Activated naive CD4-positive, alpha-beta T cell treated with anti-CD3 and anti-CD28 coated beads, Interleukin-2, amount 50 U/mL, for 72 hours (primary cell): ENCODE measurements around the gene ST7. TPM values are rescaled to one million over a fixed set of nuclear protein-coding genes. Genes with fewer than 3 reads are reported as not detected.
"Not testable (repeated sequence)": the region's sequence is repeated elsewhere in the genome, so short reads cannot be mapped to it uniquely, and the experiment has no call there.

ENCODE experiments used
- ATAC-seq, 2 donors: fragments of 150-1000 bp; cut with Tn5 transposase; 2 replicates each; pipeline ENCODE4 v1.10.0; 2021; ENCODE audit warnings: mild to moderate bottlenecking in 2 of 2, moderate library complexity in 2 of 2
- DNase-seq, 2 donors: peaks; one replicate each; pipeline ENCODE4 v3.0.0; 2021 to 2022; ENCODE audit warnings: low spot score in 2 of 2
- H3K27ac Mint-ChIP-seq, 2 donors: one replicate each; pipeline ENCODE4 v1.8.0; 2022; ENCODE audit warnings: mild to moderate bottlenecking in 2 of 2, mixed read lengths in 2 of 2
- H3K36me3 Mint-ChIP-seq, 2 donors: one replicate each; pipeline ENCODE4 v1.8.0; 2022; ENCODE audit warnings: mixed read lengths in 2 of 2
- H3K9me3 Mint-ChIP-seq, 2 donors: one replicate each; pipeline ENCODE4 v1.8.0; 2022; ENCODE audit warnings: mixed read lengths in 2 of 2
- total RNA-seq, 2 donors: library from RNA; stranded (reverse); gene quantifications; one replicate each; pipeline ENCODE4 v1.2.3, GENCODE V29; 2022

The ST7 gene
- total RNA-seq, 2 donors from 2014 or later, result 4.0 to 5.8 TPM

DNA sequence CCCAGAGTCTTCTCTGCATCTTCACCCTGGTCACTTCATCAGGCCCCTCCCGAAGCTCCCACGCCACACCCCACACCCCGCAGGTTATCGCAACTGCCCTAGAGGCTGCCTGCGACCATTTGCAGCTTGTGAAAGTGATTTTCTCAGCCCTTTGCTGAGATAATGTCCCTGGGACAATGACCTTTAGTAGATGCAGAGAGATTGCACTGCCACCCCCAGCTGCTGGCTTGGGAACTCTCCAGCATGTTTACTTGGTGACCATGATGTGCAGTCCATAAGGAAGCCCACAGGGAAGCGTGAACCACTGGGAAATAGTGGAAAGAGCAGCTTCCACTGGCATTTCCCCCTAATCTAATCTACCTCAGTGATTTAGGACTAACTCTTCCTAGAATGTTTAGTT, 272.2 kb downstream of the ST7 start:
- no peak overlapping the region for H3K27ac Mint-ChIP-seq
- DNase-seq, result no peak
- H3K9me3 Mint-ChIP-seq, result no peaks in the 10 kb centered on the region
- H3K36me3 Mint-ChIP-seq, result no peaks in the 10 kb centered on the region
- ATAC-seq, result no peak

DNA sequence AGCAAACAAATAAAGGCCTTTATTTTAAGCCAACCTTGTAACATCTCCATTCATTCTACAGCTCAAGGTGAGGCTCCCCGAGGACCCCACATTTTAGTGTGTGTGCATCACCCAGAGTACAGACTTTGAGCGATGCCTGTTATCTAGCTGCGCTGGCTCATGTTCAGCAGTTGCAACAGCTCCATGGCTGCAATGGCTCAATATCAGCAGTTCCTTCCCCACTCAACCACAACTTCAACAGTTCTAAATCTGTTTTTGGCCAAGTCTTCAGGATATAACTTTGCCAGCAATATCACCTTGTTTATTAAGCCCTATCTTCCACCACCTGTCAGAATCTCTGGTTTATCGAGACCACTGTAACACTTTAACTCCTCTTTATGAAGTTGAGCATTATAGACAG, 273.8 kb downstream of the ST7 start:
- H3K9me3 Mint-ChIP-seq, result no peaks in the 10 kb centered on the region
- no peaks in the 10 kb centered on the region for H3K36me3 Mint-ChIP-seq
- ATAC-seq (no peak), DNase-seq (no peak)
- no peak overlapping the region for H3K27ac Mint-ChIP-seq

DNA sequence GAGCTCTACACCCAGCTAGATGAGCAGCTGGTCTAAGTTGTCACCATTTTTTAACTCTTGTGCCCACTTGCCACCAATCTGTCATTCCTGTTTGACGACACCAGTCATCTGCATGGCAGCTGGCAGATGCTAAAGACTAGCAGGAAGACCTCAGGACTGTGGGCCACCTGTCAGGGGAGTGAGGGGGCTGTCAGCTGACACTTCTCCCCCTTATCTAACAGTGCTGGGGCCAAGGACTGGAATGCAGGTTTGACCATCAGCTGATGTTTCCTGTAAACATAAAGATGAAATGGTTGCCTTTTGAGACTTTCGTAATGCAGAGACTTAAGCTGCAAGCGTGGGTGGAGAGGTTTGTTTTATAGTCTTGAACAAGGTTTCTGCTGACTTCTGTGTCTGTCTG, 276.0 kb downstream of the ST7 start:
- no peaks in the 10 kb centered on the region for H3K36me3 Mint-ChIP-seq
- ATAC-seq, result no peak
- peaks cover 0 to 5% of the 10 kb centered on the region in 2 donors for H3K9me3 Mint-ChIP-seq

DNA sequence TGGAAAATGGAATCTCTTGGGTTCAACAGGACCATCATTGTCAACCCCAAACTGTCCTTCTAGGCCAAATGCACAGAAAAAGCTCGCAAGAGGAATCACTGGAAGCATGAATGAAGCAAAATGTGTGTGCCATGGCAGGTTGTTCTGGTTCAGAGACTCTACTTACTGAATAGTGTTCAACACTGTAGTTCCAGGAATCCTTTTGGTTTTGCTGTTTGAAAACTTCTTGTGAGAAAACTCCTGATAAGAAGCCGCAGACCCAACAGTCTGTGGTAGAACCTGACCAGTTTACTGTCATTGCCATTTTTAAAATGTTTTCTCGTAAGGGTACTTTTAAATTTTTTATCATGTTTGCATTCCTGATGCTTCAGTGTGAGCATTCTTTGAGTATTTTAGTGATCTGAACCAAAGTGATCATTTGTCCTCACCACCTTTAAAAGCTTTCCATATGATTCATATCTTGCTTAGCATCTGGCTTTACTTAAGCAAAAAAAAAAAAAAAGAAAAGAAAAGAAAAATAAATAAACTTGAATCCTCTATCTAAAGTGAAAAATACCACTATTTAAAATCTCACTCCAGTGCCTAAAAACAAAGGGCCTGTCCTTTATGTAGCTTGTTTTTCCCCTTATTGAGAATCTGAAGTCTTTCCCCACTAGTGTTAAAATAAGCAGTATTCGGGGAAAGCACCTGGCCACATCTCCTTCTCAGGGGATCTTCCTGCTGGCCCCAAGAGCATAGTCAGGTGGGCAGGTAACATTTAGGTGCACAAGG, 277.2 kb downstream of the ST7 start:
- Mint-ChIP-seq H3K36me3 (no peaks in the 10 kb centered on the region), H3K9me3 (peaks cover 0 to 5% of the 10 kb centered on the region in 2 donors), H3K27ac (no peak overlapping the region)
- ATAC-seq (no peak), DNase-seq (no peak)

More for the DNA sequence above, 276.0 kb downstream of the ST7 start:
- no peak for DNase-seq
- no peak overlapping the region for H3K27ac Mint-ChIP-seq

DNA sequence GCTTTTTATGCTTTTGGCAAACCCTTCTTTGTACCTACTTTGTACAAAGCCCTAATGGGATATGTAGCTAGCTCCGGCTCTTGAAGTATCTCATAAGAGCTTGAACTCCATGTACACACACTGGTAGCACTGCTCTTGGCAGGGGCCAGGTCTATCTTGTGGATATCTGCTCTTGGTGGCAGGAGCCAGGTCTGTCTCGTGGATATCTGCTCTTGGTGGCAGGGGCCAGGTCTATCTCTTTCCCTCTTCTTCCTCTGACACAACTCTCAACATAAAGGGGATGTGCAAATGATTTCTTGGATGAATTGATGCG, 277.7 kb downstream of the ST7 start:
- Mint-ChIP-seq H3K9me3 (peaks cover 0 to 5% of the 10 kb centered on the region in 2 donors), H3K27ac (no peak overlapping the region), H3K36me3 (no peaks in the 10 kb centered on the region)
- DNase-seq (no peak), ATAC-seq (no peak)

DNA sequence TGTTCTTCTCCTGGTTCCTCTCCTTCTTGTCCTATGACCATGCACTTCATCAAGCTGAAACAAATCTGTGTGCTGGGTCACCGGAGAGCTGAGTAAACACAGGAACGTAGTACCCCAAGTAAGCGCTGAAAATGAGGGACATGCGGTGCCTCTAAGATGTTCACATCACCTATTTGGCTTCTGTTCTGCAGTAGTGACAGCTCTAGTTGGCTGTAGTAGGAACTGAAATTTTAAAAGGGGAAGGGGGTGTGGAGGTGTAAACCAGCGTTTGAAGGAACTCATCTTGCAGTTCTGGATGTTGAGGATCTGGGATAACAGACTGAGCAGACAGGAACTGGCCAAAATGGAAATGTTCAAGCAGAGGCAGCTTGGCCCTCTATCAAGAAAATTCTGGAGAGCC, 284.3 kb downstream of the ST7 start:
- no peak for ATAC-seq
- Mint-ChIP-seq H3K27ac (no peak overlapping the region), H3K9me3 (peaks cover 0 to 5% of the 10 kb centered on the region in 2 donors), H3K36me3 (no peaks in the 10 kb centered on the region)
- DNase-seq, result no peak

DNA sequence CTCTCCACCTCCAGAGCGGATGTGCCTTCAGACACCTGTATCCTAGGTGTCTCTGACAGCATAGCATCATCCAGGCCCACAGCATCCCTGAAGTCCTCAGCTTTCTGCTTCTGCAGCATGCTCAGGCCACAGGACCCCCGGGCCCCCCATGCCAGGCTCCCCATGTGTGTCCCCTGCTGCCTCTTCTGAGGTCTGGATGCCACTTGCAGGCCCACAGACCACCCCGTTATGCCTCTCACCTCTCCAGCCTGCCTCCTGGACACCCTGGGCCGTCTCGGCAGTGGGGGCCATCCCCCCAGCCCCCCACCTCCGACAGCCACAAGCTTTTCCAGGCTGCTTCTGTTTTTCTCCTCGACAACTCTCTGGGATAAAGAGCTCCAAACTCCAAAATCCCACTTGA, 285.2 kb downstream of the ST7 start:
- Mint-ChIP-seq H3K27ac (no peak overlapping the region), H3K36me3 (no peaks in the 10 kb centered on the region), H3K9me3 (peaks cover 0 to 3% of the 10 kb centered on the region in 2 donors)
- ATAC-seq (no peak), DNase-seq (no peak)

DNA sequence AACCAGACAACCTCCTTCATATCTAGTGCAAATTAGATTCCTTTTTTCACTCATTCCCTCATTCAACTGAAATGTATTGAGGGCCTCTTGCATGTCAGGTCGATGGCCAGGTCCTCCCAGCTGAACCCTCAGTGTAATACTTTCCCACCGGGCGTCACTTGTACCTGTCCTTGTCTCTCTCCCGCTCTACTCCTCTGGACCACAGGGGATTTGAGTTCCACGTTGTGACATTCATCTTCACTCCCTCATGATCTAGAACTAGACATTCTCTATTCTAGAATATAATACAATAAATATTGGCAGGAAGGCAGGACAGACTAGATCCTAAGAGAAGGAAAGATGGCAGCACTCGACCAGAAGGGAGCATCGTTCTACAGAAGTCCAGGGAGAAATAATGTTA, 285.6 kb downstream of the ST7 start:
- DNase-seq (no peak), ATAC-seq (no peak)
- Mint-ChIP-seq H3K36me3 (no peaks in the 10 kb centered on the region), H3K9me3 (no peaks in the 10 kb centered on the region), H3K27ac (no peak overlapping the region)

DNA sequence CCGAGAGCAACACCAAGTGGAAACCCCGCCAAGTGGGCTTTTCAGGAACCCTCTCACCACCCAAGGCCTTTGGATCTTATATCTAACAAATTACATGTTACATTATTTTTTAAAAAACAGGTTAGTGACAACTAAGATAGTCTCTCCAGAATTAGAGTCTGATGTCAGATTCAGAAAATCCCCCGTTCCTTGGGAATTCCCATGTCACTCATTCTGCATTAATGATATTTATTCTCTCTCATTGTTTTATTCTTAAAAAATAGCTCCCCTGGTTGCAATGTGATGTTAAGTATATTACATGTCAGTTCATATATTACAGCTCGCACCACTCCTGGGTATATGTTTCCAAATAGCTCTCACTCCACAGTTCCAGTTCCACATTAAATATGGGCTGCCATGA, 287.8 kb downstream of the ST7 start:
- H3K9me3 Mint-ChIP-seq, result peaks cover 0 to 2% of the 10 kb centered on the region in 2 donors
- no peak for DNase-seq
- ATAC-seq, result no peak
- H3K27ac Mint-ChIP-seq, result no peak overlapping the region
- H3K36me3 Mint-ChIP-seq, result peaks cover 0 to 4% of the 10 kb centered on the region in 2 donors

DNA sequence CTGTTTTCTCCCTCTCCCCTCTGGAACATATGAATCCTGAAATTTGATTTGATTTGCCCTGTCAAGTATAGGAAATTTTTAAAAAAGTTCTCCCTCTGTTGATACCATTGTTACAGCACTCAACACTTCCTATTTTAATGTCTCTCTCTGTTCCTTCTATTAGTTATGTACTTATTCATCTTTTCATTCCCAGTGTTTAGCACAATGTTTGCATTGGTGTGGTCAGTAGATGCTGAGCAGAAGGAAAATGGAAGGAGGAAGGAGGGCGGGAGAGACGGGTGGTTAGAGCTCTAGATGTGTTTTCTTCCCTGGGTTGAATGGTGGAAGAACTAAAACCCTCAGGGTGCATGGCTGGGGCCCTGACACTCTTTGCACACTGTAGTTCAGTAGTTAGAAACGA, 290.1 kb downstream of the ST7 start:
- Mint-ChIP-seq H3K9me3 (peaks cover 0 to 4% of the 10 kb centered on the region in 2 donors), H3K27ac (no peak overlapping the region), H3K36me3 (peaks cover 0 to 4% of the 10 kb centered on the region in 2 donors)
- DNase-seq (no peak), ATAC-seq (no peak)

DNA sequence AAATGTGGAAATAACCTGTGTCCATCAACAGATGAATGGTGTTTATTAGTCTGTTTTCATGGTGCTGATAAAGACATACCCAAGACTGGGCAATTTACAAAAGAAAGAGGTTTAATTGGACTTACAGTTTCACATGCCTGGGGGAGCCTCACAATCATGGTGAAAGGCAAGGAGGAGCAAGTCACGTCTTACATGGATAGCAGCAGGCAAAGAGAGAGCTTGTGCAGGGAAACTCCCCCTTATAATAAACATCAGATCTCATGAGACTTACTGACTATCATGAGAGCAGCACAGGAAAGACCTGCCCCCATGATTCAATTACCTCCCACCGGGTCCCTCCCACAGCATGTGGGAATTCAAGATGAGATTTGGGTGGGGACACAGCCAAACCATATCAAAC, 292.4 kb downstream of the ST7 start:
- not testable (repeated sequence) for H3K9me3 Mint-ChIP-seq, H3K27ac Mint-ChIP-seq, H3K36me3 Mint-ChIP-seq, ATAC-seq, DNase-seq

DNA sequence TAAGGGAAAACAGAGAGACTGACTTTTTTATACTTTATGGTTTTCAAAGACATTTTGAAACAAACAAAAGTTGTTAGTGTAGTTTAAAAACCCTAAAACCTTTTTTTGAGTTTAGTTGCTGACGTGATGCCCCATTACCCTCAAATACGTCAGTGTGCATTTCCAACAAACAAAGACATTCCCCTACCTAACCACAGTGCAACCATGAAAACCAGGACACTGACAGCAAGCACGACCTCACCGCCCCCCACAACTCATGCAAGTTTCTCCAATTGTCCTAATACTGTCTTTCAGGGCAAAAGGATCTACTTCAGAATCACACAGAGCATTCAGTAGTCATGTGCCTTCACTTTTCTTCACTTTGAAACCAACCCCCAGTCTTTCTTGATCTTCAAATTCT, 294.5 kb downstream of the ST7 start:
- no peak overlapping the region for H3K27ac Mint-ChIP-seq
- peaks cover 5 to 12% of the 10 kb centered on the region in 2 donors for H3K9me3 Mint-ChIP-seq
- peaks cover 0 to 4% of the 10 kb centered on the region in 2 donors for H3K36me3 Mint-ChIP-seq
- ATAC-seq, result no peak
- no peak for DNase-seq

DNA sequence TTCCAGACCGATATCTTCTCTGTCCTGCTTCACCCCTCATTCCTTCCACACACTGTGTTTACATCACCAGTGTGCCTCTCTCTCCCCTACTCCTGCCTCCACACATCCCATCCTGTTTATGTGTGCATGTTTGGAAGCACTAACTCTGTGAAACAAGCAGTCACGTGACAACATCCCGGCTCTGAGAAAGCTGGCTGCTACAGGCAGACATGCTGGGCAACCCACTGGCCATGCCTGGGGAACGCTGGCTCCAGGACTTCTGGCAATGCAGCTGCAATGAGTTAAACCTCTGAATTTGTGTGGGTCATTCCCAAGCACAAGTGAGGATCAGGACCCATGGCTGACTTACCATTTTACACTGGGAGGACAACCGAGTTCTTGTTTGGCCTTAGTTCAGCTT, 295.5 kb downstream of the ST7 start:
- peaks cover 5 to 12% of the 10 kb centered on the region in 2 donors for H3K9me3 Mint-ChIP-seq
- H3K36me3 Mint-ChIP-seq, result peaks cover 0 to 4% of the 10 kb centered on the region in 2 donors
- ATAC-seq, result no peak
- DNase-seq, result no peak
- no peak overlapping the region for H3K27ac Mint-ChIP-seq

DNA sequence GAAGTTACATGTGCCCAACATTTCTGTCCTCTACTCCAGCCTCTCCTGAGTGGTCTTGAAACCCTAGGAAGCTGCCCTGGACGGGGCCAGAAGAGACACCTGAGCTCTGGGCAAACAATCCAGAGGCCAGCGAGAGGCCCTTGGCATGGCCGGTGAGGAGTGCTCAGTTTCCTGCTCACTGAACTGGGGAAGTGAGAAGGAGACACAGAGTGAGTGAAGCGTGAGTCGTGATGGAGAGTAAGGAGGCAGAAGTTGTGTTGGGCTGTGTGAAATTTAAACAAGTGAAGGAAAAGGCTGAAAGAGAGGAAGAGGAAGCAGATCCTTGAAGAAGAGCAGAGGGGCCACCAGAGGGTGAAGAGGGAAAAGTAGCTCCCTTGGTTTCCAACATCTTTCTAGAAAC, 296.4 kb downstream of the ST7 start:
- Mint-ChIP-seq H3K27ac (no peak overlapping the region), H3K9me3 (peaks cover 5 to 12% of the 10 kb centered on the region in 2 donors), H3K36me3 (peaks cover 0 to 4% of the 10 kb centered on the region in 2 donors)
- DNase-seq (no peak), ATAC-seq (no peak)

DNA sequence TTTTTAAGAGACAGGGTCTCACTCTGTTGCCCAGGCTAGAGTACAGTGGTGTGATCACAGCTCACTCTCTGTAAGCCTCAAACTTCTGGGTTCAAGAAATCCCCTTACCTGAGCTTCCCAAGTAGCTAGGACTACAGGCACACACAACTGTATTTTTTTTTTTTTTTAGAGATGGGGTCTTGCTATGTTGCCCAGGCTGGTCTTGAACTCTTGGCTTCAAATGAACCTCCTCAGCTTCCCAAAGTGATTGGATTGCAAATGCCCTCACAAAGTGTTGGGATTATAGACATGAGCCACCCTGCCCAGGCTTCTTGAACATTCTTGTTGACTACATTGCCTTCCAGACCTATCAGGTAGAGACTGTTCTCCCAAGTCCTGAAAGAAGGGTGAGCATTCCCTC, 296.9 kb downstream of the ST7 start:
- Mint-ChIP-seq H3K27ac (no peak overlapping the region), H3K36me3 (peaks cover 0 to 4% of the 10 kb centered on the region in 2 donors), H3K9me3 (peaks cover 5 to 12% of the 10 kb centered on the region in 2 donors)
- DNase-seq (no peak), ATAC-seq (no peak)

DNA sequence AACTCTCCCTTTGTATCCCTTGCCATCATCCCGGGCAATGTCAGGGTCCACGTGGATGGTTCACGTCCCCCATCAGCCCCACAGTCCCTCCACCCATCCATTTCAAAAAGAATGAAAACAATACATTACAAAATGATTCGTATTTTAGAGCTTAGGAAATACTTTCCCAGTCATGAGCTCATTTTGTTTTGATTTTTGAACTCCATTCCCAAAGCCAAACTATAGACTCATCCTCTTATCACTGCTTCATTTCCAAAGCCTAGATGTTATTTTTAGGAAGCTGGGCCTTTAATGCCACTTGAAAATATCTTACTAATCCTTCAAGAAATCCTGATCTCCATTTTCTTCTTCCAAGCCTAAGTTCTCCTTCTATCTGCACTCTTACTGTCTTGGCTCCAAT, 297.5 kb downstream of the ST7 start:
- no peak overlapping the region for H3K27ac Mint-ChIP-seq
- peaks cover 5 to 12% of the 10 kb centered on the region in 2 donors for H3K9me3 Mint-ChIP-seq
- DNase-seq, result no peak
- H3K36me3 Mint-ChIP-seq, result no peaks in the 10 kb centered on the region
- ATAC-seq, result no peak

DNA sequence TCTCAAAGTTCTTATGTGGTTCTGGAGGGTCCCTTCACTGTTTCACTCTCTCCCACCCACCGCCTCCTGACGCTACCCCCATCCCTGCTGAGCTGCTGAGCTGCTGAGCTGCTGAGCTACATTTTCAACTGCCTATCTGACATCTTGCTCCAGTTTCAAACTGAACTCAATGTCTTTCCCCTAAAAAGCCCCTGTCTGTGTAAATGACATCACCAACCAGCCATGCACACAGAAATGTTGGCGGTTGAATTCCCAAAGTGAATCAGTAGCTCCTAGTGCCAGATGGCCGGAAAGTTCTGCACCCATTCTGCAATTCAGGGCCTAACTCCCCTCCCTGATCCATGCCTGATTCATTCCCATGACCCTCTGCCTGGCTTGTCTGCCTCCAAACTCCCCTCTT, 298.4 kb downstream of the ST7 start:
- no peak overlapping the region for H3K27ac Mint-ChIP-seq
- ATAC-seq, result no peak
- DNase-seq, result no peak
- H3K36me3 Mint-ChIP-seq, result no peaks in the 10 kb centered on the region
- peaks cover 5 to 8% of the 10 kb centered on the region in 2 donors for H3K9me3 Mint-ChIP-seq

DNA sequence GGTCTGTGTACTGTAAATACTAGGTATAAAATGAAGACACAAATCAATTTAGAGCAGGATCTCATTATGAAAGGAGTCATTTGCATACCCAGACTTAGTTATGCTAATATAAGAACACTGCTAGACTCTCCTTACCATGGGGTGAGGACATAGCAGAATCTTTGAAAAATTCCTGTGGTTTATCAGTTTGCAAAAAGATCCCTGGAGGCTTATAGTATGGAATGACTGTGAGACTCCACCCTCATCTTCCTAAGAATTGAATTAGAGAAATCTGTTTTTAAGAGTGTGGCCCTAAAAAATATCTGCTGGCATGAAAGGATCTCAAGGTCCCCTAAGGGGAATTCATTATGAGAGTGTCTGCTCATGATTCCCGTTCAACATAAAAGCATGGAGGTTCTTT, 306.3 kb downstream of the ST7 start:
- no peak overlapping the region for H3K27ac Mint-ChIP-seq
- DNase-seq, result no peak
- H3K9me3 Mint-ChIP-seq, result no peaks in the 10 kb centered on the region
- H3K36me3 Mint-ChIP-seq, result no peaks in the 10 kb centered on the region
- ATAC-seq, result no peak
